ENCODE measurements around the gene FOXF2.

Gene FOXF2

GRCh38 chr6:1416820-1417219, 27.4 kb downstream of the FOXF2 start:
- no peak for TF ChIP-seq CTCF (IDR thresholded peaks at IDR 0.05; ENCODE audit: low read depth, low read length)
- H3K27ac ChIP-seq = no peak overlapping the region
- peak; percentile 4 for DNase-seq
- H3K9me3 ChIP-seq (ENCODE audit: severe bottlenecking) = peaks cover 15% of the 10 kb centered on the region
- H3K4me3 ChIP-seq (ENCODE audit: low read depth, low read length) = no peak overlapping the region
- no peaks in the 10 kb centered on the region for H3K27me3 ChIP-seq (ENCODE audit: insufficient read depth, low read depth, severe bottlenecking)
- H3K36me3 ChIP-seq = no peaks in the 10 kb centered on the region

DNA sequence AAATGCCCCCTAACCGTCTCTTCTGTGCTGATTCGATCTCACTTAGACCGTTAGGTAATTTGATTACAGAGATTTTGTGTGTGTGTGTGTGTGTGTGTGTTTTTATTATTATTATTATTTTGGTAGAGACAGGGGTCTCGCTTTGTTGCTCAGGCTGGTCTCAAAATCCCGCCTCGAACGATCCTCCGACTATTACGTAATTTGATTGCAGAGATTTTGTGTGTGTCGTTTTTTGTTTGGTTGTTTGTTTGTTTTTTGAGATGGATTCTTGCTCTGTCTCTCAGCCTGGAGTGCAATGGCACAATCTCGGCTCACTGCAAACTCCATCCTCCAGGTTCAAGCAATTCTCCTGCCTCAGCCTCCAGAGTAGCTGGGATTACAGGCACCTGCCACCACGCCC, 28.3 kb downstream of the FOXF2 start:
- Histone ChIP-seq H3K27me3 (ENCODE audit: insufficient read depth, low read depth, severe bottlenecking) (no peaks in the 10 kb centered on the region), H3K27ac (no peak overlapping the region), H3K4me3 (ENCODE audit: low read depth, low read length) (no peak overlapping the region), H3K36me3 (no peaks in the 10 kb centered on the region), H3K9me3 (ENCODE audit: severe bottlenecking) (peaks cover 15% of the 10 kb centered on the region)
- no peak for TF ChIP-seq CTCF (IDR thresholded peaks at IDR 0.05; ENCODE audit: low read depth, low read length)
- peak; percentile 2 for DNase-seq

DNA sequence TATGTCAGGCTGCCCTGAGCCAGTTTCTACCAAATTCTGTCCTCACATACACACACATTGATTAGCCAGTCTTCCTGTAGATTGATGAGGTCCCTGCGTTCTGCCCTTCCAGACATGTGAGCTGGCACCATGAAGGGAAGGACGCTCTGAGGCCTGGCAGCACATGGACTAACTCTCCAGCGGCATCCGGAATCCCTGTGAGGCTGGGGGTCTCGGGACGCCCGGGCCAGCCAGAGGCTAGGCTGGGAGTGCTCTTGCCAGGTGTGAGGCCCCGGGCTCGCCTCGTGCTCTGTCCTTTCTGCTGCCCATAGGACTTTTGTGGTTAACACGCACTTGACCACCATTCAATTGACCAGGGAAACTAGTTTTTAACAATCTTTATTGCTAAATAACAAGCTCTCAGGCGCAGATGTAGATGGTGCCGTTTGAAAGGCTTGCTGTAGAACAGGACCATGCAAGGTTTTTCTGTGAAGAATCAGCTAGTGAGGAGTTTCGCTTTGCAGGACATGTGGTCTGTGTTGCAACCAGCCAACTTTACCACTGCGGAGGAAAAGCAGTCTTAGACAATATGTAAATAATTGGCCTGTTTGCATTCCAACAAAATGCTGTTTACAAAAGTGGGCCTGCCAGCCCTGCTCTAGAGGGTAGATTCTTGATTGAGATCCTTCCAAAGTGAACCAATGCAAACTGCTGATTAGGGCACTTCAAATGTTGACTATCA, 29.3 kb downstream of the FOXF2 start:
- Histone ChIP-seq H3K27ac (no peak overlapping the region), H3K4me3 (ENCODE audit: low read depth, low read length) (no peak overlapping the region), H3K27me3 (ENCODE audit: insufficient read depth, low read depth, severe bottlenecking) (no peaks in the 10 kb centered on the region), H3K9me3 (ENCODE audit: severe bottlenecking) (peaks cover 15% of the 10 kb centered on the region), H3K36me3 (no peaks in the 10 kb centered on the region)
- peak; percentile 4 for DNase-seq
- no peak for TF ChIP-seq CTCF (IDR thresholded peaks at IDR 0.05; ENCODE audit: low read depth, low read length)

DNA sequence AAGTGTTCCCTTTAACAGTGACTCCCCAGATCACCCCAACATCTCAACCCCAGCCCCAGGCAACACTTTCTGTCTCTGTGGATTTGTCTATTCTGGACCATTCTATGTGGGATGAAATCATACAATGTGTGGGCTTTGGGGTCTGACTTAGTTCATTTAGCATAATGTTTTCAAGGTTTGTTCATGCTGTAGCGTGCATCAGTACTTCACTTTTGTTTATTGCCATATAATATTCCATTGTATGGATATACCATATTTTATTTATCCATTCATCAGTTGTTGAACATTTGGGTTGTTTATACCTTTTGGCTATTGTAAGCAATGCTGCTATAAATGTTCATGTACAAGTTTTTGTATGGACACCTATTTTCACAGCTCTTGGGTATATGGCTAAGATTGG, 31.0 kb downstream of the FOXF2 start:
- TF ChIP-seq CTCF (IDR thresholded peaks at IDR 0.05; ENCODE audit: low read depth, low read length) = no peak
- Histone ChIP-seq H3K9me3 (ENCODE audit: severe bottlenecking) (peaks cover 15% of the 10 kb centered on the region), H3K4me3 (ENCODE audit: low read depth, low read length) (no peak overlapping the region), H3K36me3 (no peaks in the 10 kb centered on the region), H3K27me3 (ENCODE audit: insufficient read depth, low read depth, severe bottlenecking) (peaks cover 9% of the 10 kb centered on the region), H3K27ac (no peak overlapping the region)
- DNase-seq = no peak

GRCh38 chr6:1422290-1422689, 32.9 kb downstream of the FOXF2 start:
- no peak for DNase-seq
- Histone ChIP-seq H3K4me3 (ENCODE audit: low read depth, low read length) (no peak overlapping the region), H3K36me3 (no peaks in the 10 kb centered on the region), H3K27ac (no peak overlapping the region), H3K27me3 (ENCODE audit: insufficient read depth, low read depth, severe bottlenecking) (peaks cover 28% of the 10 kb centered on the region), H3K9me3 (ENCODE audit: severe bottlenecking) (peaks cover 15% of the 10 kb centered on the region)
- no peak for TF ChIP-seq CTCF (IDR thresholded peaks at IDR 0.05; ENCODE audit: low read depth, low read length)

- no peak overlapping the region for H3K4me3 ChIP-seq (ENCODE audit: low read depth, low read length)
- TF ChIP-seq CTCF (IDR thresholded peaks at IDR 0.05; ENCODE audit: low read depth, low read length) = no peak
- DNase-seq = no peak
- H3K36me3 ChIP-seq = no peaks in the 10 kb centered on the region
- peaks cover 15% of the 10 kb centered on the region for H3K9me3 ChIP-seq (ENCODE audit: severe bottlenecking)
- peaks cover 35% of the 10 kb centered on the region for H3K27me3 ChIP-seq (ENCODE audit: insufficient read depth, low read depth, severe bottlenecking)
- no peak overlapping the region for H3K27ac ChIP-seq
Measured at GRCh38 chr6:1423578-1423977, 34.2 kb downstream of the FOXF2 start.

Measured in WERI-Rb-1 (cell line).